Fibroblast of mammary gland (primary cell): ENCODE measurements around the gene RAPGEF2.

ENCODE experiments used
- DNase-seq: peaks from one replicate; pipeline ENCODE4 v3.0.0-alpha.2; 2010; ENCODE audit warnings: low read depth
- H3K4me3 ChIP-seq: 2 replicates; pipeline ENCODE4 v1.5.1; 2011; ENCODE audit warnings: low read depth, mild to moderate bottlenecking, low read length, moderate library complexity; ENCODE audit not compliant: control insufficient read depth
- TF ChIP-seq, protein P1 (sequence below): conservative IDR thresholded peaks from 2 replicates; pipeline ENCODE4 v1.5.1; 2011; ENCODE audit warnings: low read depth, low read length, inconsistent platforms; ENCODE audit not compliant: control insufficient read depth, insufficient read depth

Gene RAPGEF2

GRCh38 chr4:159150821-159151390, 48.0 kb downstream of the RAPGEF2 start:
- no peak overlapping the region for H3K4me3 ChIP-seq
- no peak for DNase-seq
- TF ChIP-seq, protein P1, sequence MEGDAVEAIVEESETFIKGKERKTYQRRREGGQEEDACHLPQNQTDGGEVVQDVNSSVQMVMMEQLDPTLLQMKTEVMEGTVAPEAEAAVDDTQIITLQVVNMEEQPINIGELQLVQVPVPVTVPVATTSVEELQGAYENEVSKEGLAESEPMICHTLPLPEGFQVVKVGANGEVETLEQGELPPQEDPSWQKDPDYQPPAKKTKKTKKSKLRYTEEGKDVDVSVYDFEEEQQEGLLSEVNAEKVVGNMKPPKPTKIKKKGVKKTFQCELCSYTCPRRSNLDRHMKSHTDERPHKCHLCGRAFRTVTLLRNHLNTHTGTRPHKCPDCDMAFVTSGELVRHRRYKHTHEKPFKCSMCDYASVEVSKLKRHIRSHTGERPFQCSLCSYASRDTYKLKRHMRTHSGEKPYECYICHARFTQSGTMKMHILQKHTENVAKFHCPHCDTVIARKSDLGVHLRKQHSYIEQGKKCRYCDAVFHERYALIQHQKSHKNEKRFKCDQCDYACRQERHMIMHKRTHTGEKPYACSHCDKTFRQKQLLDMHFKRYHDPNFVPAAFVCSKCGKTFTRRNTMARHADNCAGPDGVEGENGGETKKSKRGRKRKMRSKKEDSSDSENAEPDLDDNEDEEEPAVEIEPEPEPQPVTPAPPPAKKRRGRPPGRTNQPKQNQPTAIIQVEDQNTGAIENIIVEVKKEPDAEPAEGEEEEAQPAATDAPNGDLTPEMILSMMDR = no peak

DNA sequence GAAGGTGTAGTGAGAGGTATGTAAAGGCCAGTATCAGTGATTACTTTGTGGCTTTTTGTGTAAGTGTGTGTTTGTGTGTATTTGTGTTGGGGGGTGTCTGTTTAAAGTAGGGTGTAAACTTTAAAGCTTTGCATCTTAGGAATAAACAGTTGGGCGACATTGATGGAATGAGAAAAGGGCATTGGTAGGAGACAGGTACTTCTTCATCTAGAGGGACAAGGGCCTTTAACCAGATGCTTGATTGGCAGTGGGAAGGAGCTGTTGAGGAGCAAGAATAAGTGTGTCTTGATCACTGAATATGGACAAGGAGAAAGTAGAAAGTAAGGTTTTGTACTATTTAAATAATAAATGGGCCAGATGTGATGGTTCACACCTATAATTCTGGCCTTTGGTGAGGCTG, 48.8 kb downstream of the RAPGEF2 start:
- H3K4me3 ChIP-seq = no peak overlapping the region
- TF ChIP-seq, protein P1 = no peak
- no peak for DNase-seq

DNA sequence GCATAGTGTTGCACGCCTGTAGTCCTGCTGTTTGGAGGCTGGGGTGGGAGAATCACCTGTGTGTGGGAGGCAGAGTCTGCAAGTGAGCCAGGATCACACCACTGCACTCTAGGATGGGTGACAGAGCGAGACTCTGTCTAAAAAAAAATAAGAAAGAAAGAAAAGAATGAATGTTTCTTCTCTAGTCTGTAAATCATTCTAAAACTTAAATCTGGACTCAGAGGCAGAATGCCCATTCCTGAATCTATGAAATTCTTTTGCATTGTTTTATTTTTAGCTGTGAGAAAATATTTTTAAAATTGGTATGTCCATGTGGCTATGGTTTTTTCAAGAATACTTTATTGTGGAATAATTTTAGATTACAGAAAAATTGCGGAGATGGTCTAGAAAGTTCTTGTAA, 49.3 kb downstream of the RAPGEF2 start:
- H3K4me3 ChIP-seq = no peak overlapping the region
- TF ChIP-seq, protein P1 = no peak
- DNase-seq = no peak

DNA sequence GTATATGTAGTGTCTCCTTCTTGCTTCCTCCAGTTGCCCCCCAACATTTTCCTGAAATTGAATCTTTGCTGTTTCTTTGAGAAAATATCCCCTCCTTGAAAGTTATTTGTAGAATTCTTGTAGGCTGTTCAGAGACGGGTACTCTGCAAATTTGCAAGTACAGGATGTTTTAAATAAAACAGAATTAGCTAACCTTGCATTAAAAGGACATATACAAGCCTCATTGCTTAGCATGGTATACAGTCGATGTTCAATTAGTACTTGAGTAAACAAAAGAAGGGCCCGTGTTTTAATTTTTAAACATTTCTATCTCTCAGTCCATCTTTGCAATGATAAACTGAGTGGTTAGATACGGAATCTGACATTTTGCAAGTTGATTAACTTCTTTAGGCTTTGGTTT, 50.8 kb downstream of the RAPGEF2 start:
- TF ChIP-seq, protein P1 = no peak
- H3K4me3 ChIP-seq = no peak overlapping the region
- no peak for DNase-seq

GRCh38 chr4:159155119-159155518, 52.2 kb downstream of the RAPGEF2 start:
- TF ChIP-seq, protein P1 = no peak
- DNase-seq = no peak
- H3K4me3 ChIP-seq = no peak overlapping the region

GRCh38 chr4:159158083-159158617, 55.3 kb downstream of the RAPGEF2 start:
- TF ChIP-seq, protein P1 = no peak
- no peak overlapping the region for H3K4me3 ChIP-seq
- no peak for DNase-seq
